Cardiac fibroblast (primary cell): ENCODE results near the gene IMPA2.
A peak's percentile ranks its signal among the peaks of the same experiment; 100 is the strongest.
"Not testable (repeated sequence)": the region's sequence is repeated elsewhere in the genome, so short reads cannot be mapped to it uniquely, and the experiment has no call there.

Experiments
- DNase-seq, 2 donors: peaks; one replicate each; pipeline versions ENCODE4 v3.0.0 to v3.0.0-alpha.2; 2010; ENCODE audit warnings: low read depth in 2 of 2
- H3K4me3 ChIP-seq, 2 donors: replicated peaks in 1 of 2; 1 replicate in 1 of 2; 2 replicates in 1 of 2; pipeline ENCODE4 v1.5.1; 2011; ENCODE audit warnings: low read depth in 2 of 2, low read length in 2 of 2, mild to moderate bottlenecking in 2 of 2, moderate library complexity in 1 of 2
- TF ChIP-seq, protein P1 (sequence below): IDR thresholded peaks from one replicate; pipeline ENCODE4 v1.5.1; 2011; ENCODE audit warnings: low read depth, mild to moderate bottlenecking, low read length, inconsistent platforms

Gene IMPA2

DNA sequence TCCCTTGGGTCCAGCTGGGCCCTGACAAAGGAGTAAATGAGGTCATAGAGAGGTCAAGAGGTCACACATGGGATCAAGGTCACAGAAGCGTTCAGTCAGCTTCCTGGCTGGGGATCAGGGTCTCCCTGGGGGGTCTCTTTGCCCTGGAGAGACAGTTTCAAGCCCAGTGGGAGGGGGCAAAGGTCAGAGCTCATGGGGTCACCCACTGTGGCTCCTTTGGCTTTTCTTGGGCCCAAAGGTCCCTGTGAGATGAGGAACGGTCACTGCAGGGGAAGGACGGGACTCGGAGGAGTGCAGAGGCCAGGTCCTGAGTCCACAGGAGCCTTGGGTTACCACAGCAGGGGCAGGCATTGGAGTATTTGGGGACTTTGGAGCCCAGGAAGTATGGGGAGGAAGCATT, 81.7 kb downstream of the IMPA2 start:
- no peak overlapping the region for H3K4me3 ChIP-seq
- TF ChIP-seq, protein P1, sequence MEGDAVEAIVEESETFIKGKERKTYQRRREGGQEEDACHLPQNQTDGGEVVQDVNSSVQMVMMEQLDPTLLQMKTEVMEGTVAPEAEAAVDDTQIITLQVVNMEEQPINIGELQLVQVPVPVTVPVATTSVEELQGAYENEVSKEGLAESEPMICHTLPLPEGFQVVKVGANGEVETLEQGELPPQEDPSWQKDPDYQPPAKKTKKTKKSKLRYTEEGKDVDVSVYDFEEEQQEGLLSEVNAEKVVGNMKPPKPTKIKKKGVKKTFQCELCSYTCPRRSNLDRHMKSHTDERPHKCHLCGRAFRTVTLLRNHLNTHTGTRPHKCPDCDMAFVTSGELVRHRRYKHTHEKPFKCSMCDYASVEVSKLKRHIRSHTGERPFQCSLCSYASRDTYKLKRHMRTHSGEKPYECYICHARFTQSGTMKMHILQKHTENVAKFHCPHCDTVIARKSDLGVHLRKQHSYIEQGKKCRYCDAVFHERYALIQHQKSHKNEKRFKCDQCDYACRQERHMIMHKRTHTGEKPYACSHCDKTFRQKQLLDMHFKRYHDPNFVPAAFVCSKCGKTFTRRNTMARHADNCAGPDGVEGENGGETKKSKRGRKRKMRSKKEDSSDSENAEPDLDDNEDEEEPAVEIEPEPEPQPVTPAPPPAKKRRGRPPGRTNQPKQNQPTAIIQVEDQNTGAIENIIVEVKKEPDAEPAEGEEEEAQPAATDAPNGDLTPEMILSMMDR, result no peak
- DNase-seq, result no peak

DNA sequence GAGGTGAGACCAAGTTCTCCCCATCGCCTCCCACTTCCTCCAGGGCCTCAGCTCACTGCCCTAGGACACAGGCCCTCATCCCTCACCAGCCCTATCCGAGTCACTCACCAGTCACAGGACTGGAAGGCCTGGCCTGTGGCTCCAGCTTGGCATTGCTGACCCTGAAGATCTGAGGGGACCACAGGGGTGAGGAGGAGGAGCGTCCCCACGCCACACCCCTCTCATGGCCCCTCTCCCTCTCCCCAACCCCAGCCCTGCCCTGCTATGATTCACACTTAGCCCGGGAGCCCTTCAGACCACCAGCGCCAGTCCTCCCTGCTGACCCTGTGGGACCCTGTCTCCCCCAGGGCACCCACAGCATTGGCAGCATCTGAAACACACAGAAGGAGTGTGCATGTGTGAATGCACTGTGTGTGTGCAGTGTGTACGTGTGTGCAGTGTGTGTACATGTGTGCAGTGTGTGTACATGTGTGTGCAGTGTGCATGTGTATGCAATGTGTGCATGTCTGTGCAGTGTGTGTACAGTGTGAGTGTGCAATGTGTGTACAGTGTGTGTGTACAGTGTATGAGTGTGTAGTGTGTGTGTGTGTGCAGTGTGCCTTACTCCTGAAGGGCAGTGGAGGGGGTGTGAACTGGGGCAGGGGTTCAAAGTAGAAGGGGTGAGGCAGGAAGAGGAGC, 82.9 kb downstream of the IMPA2 start:
- H3K4me3 ChIP-seq, result no peak overlapping the region
- no peak for DNase-seq
- TF ChIP-seq, protein P1, result no peak

DNA sequence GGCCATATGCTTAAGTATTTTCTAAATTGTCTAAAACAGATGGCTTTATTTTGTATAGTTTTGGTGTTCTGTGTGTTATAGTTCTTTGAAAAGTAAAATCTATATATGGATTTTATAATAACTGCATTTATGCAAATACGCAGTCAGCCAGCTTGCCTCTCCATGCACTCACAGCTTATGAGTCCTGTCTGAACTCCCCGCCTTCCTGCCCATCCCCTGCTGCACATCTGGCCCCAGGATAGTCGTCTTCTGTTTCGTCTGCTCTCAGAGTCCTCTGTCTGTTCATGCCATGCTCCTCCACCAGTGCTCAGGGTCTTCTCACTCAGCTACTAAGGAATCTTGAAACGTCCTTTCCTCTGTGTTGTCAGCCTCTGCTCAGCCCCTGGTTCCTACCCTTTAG, 84.1 kb downstream of the IMPA2 start:
- TF ChIP-seq, protein P1, result no peak
- DNase-seq, result no peak
- no peak overlapping the region for H3K4me3 ChIP-seq

DNA sequence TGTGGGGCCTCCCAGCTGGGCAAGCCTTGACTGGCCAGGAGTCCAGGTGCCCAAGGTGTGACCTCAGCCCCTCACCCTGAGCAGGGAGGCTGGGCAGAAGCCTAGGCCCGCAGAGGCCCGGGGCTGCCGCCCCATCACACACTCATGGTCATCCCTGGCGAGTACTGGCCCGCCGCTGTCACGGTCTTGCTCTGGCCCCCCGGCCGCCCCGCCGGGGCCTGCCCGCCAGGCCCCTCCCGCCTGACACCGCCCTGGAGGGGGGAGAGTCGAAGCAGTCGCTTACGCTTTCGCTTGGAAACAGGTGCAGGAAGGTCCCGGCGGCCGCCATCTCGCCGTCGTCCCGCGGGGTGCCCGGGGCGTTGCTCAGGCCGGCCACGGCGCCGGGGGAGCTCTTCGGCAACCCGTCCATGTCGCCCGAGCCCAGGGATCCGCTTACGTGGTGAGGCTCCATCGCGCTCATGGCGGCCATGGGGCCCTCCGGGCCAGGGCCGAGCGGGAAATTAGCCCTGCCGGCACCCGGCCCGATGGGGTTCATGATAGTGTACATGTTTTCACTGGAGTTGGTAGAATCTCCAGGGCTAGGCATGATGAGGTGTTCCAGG, 85.7 kb downstream of the IMPA2 start:
- DNase-seq, result no peak
- TF ChIP-seq, protein P1, result no peak
- H3K4me3 ChIP-seq, result no peak overlapping the region

DNA sequence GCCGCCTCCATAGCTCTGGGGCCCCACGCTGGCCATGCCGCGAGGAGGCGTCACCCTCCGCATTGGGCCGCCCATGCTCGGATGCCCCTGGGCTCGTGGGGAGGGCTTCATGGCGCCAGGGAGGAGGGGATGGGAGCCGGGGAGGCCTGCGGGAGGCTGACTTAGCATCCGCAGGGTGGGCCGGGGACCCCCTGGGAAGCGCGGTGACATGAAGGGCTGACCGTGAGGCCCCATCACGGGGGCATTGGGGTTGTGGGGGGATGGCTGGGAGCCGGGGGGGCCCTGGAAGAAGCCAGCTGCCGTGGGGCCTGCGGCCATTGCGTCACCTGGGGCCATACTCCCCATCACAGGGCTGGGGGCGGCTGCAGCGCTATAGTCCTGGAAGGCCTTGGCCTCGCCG, 86.4 kb downstream of the IMPA2 start:
- TF ChIP-seq, protein P1, result no peak
- H3K4me3 ChIP-seq, result no peak overlapping the region

DNA sequence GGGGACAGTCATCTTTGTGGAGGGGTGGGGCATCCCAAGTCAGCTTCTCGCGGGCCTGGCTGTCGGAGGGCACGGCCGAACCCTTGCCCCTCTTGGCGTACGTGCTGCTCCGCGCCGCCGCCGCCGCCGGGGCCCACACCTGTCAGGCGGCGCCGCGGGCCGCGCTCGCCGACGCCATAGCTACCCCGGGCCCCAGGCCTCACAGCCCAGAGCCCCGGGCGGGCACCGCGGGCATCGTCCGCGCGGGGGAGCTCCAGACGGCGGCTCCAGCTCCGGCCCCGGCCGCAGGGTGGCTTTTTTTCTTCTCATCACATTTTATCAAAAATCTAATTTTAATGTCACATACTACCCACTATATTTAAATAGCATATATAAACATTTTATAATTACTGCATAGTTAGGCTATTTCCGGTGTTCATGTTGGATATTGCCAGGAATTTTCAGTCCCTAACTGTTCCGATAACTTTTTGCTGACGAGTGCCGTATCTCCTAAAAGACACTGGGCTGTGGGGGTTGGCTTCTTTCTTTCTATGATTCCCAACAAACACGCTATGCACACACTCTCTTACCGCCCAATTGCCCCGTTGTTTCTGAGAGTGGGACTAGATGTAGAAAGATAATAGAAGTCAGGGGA, 87.1 kb downstream of the IMPA2 start:
- DNase-seq, result not testable (repeated sequence)
- TF ChIP-seq, protein P1, result peak; percentile 18
- peak overlapping the region in 1 of 2 donors; percentile 26 for H3K4me3 ChIP-seq

More for the DNA sequence above, 86.4 kb downstream of the IMPA2 start:
- DNase-seq, result no peak
